ENCODE results near the gene HEMGN. TPM values are rescaled to one million over a fixed set of nuclear protein-coding genes. Genes with fewer than 3 reads are reported as not detected.

HEMGN gene
- total and polyA plus RNA-seq, 3 donors from 2014 or later = 11.8 to 43.5 (median 22.2) TPM

- intact Hi-C loops (cut with DNase I; ENCODE audit: low total_unique reads) = no loop called here
- H3K9me3 ChIP-seq = no peaks in the 10 kb centered on the region
- TF ChIP-seq, protein P1, sequence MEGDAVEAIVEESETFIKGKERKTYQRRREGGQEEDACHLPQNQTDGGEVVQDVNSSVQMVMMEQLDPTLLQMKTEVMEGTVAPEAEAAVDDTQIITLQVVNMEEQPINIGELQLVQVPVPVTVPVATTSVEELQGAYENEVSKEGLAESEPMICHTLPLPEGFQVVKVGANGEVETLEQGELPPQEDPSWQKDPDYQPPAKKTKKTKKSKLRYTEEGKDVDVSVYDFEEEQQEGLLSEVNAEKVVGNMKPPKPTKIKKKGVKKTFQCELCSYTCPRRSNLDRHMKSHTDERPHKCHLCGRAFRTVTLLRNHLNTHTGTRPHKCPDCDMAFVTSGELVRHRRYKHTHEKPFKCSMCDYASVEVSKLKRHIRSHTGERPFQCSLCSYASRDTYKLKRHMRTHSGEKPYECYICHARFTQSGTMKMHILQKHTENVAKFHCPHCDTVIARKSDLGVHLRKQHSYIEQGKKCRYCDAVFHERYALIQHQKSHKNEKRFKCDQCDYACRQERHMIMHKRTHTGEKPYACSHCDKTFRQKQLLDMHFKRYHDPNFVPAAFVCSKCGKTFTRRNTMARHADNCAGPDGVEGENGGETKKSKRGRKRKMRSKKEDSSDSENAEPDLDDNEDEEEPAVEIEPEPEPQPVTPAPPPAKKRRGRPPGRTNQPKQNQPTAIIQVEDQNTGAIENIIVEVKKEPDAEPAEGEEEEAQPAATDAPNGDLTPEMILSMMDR (IDR thresholded peaks at IDR 0.05) = no peak
- no peak for TF ChIP-seq POLR2A (IDR thresholded peaks at IDR 0.05)
- H3K27me3 ChIP-seq = no peaks in the 10 kb centered on the region
- H3K36me3 ChIP-seq (ENCODE audit: low read depth, missing control alignments) = no peaks in the 10 kb centered on the region
- H3K4me3 ChIP-seq = no peak overlapping the region
- no peaks in the 10 kb centered on the region for H3K4me1 ChIP-seq
- H3K27ac ChIP-seq = no peak overlapping the region
- no peak for DNase-seq
These were observed 974 bp downstream of the HEMGN start for GRCh38 chr9:97936998-97937397.

GRCh38 chr9:97935276-97935675 is 2.7 kb downstream of the HEMGN start:
- TF ChIP-seq POLR2A (IDR thresholded peaks at IDR 0.05) = no peak
- TF ChIP-seq, protein P1 (IDR thresholded peaks at IDR 0.05) = no peak
- no peak overlapping the region for H3K27ac ChIP-seq
- 79 to 89% methylated on average over 1 of the region's 1 CpG for WGBS, 2 donors
- no peaks in the 10 kb centered on the region for H3K9me3 ChIP-seq
- no peak overlapping the region for H3K4me3 ChIP-seq
- H3K4me1 ChIP-seq = no peaks in the 10 kb centered on the region
- intact Hi-C loops (cut with DNase I; ENCODE audit: low total_unique reads) = no loop called here
- DNase-seq = no peak
- H3K36me3 ChIP-seq (ENCODE audit: low read depth, missing control alignments) = no peaks in the 10 kb centered on the region
- H3K27me3 ChIP-seq = no peaks in the 10 kb centered on the region

DNA sequence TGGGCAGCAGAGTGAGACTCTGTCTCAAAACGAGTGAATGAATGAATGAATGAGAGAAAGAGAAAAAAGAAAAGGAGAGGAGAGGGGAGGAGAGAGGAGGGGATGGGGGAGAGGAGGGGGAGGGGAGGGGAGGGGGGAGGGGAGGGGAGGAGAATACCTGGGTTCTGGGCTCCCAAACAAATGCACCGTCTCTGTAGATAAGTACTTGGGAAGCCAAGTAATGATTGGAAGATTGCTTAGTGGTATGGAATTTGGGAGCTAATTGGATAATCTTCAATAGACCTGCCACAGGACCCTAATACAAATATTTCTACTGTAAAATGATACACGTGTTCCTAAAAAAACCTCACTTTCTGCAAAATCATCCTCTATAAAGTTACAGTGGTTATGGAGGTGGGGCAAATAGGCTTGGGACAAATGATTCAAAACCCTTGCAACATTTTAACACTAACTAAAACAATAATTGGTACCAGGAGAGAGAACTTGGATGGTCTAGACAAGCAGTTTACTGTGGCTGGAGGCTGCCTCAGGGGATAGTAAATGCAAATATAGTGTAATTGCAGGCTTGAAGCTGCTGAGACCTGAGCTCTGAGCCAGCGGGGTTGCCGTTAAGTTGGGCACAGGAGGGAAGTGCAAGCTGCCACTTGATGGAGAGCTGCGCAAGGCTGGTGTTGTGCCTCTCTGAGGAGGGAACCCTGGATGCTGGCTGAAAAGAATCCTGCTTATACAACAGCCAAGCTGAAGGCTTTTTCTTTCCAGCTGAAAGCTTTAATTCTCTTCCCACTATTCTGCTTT is 3.5 kb downstream of the HEMGN start:
- Histone ChIP-seq H3K27ac (no peak overlapping the region), H3K9me3 (no peaks in the 10 kb centered on the region), H3K36me3 (ENCODE audit: low read depth, missing control alignments) (no peaks in the 10 kb centered on the region), H3K4me1 (no peaks in the 10 kb centered on the region), H3K27me3 (no peaks in the 10 kb centered on the region), H3K4me3 (no peak overlapping the region)
- WGBS, 2 donors = 40 to 47% methylated on average over 6 of the region's 6 CpGs
- TF ChIP-seq, protein P1 (IDR thresholded peaks at IDR 0.05) = no peak
- TF ChIP-seq POLR2A (IDR thresholded peaks at IDR 0.05) = no peak
- intact Hi-C loops (cut with DNase I; ENCODE audit: low total_unique reads) = no loop called here
- no peak for DNase-seq

- no peak overlapping the region for H3K27ac ChIP-seq
- no peaks in the 10 kb centered on the region for H3K36me3 ChIP-seq (ENCODE audit: low read depth, missing control alignments)
- intact Hi-C loops (cut with DNase I; ENCODE audit: low total_unique reads) = no loop called here
- 63 to 81% methylated on average over 4 of the region's 4 CpGs for WGBS, 2 donors
- DNase-seq = no peak
- no peak for TF ChIP-seq POLR2A (IDR thresholded peaks at IDR 0.05)
- TF ChIP-seq, protein P1 (IDR thresholded peaks at IDR 0.05) = no peak
- H3K27me3 ChIP-seq = no peaks in the 10 kb centered on the region
- H3K9me3 ChIP-seq = no peaks in the 10 kb centered on the region
- H3K4me3 ChIP-seq = no peak overlapping the region
- no peaks in the 10 kb centered on the region for H3K4me1 ChIP-seq
These were observed 4.5 kb downstream of the HEMGN start for GRCh38 chr9:97933297-97933998.
